ENCODE measurements around the gene APOC3.

The APOC3 gene

GRCh38 chr11:116807601-116808261 lies 22.0 kb upstream of the APOC3 start:
- DNase-seq, result no peak

- DNase-seq, result no peak
Measured at GRCh38 chr11:116808262-116809175, 21.2 kb upstream of the APOC3 start.

- no peak for DNase-seq
Measured at GRCh38 chr11:116811194-116811593, 18.5 kb upstream of the APOC3 start.

GRCh38 chr11:116812109-116812508 lies 17.6 kb upstream of the APOC3 start:
- DNase-seq, result no peak

- DNase-seq, result no peak
Measured at GRCh38 chr11:116813170-116813569, 16.5 kb upstream of the APOC3 start.

- DNase-seq, result no peak
Measured at GRCh38 chr11:116813781-116814471, 15.8 kb upstream of the APOC3 start.

- no peak for DNase-seq
Measured at GRCh38 chr11:116814502-116814901, 15.2 kb upstream of the APOC3 start.

GRCh38 chr11:116819049-116819448 lies 10.7 kb upstream of the APOC3 start:
- DNase-seq, result no peak

GRCh38 chr11:116821050-116821918 lies 8.4 kb upstream of the APOC3 start:
- no peak for DNase-seq

GRCh38 chr11:116822575-116822974 lies 7.1 kb upstream of the APOC3 start:
- no peak for DNase-seq

- no peak for DNase-seq
Measured at GRCh38 chr11:116823031-116823843, 6.5 kb upstream of the APOC3 start, which contains the start of gene APOA4. APOA4 (minus strand) TSS chr11:116823304; CDS start chr11:116823191, 113 bp downstream.

GRCh38 chr11:116825434-116825833 lies 4.3 kb upstream of the APOC3 start:
- no peak for DNase-seq

- DNase-seq, result no peak
Measured at GRCh38 chr11:116825854-116826750, 3.6 kb upstream of the APOC3 start.

- DNase-seq, result no peak
Measured at GRCh38 chr11:116826751-116827431, 2.8 kb upstream of the APOC3 start.

- DNase-seq, result no peak
Measured at GRCh38 chr11:116827461-116827860, 2.2 kb upstream of the APOC3 start.

GRCh38 chr11:116828632-116829524 lies 829 bp upstream of the APOC3 start:
- DNase-seq, result no peak

- DNase-seq, result no peak
Measured at GRCh38 chr11:116830184-116830912, 641 bp downstream of the APOC3 start.

- DNase-seq, result no peak
Measured at GRCh38 chr11:116831790-116832349, 2.2 kb downstream of the APOC3 start.

Measured in CD4-positive, alpha-beta T cell treated with Interleukin-21 for 1 hour (primary cell).